Measurements from ENCODE around the gene TPM2. TPM values are rescaled to one million over a fixed set of nuclear protein-coding genes. Genes with fewer than 3 reads are reported as not detected.

The TPM2 gene
- total and polyA plus RNA-seq, 9 of the 15 experiments (the other 6 are each of a cell fraction or from before 2014, with no cell fraction given), result 0.28 to 16.1 (median 4.5) TPM

GRCh38 chr9:35658137-35658967, 31.4 kb downstream of the TPM2 start, which contains the start of gene CCDC107 (continued):
- TF ChIP-seq PATZ1 (CRISPR knock-in tag; IDR thresholded peaks at IDR 0.05; ENCODE audit: borderline replicate concordance), result no peak
- no peak for TF ChIP-seq BRF1 (IDR thresholded peaks at IDR 0.05; ENCODE audit: borderline replicate concordance, extremely low read depth, insufficient read length)
- TF ChIP-seq ZNF778 (CRISPR knock-in tag; IDR thresholded peaks at IDR 0.05), result no peak
- no peak for TF ChIP-seq U2AF2 (optimal IDR thresholded peaks at IDR 0.05; ENCODE audit: low read depth, low read length)
- TF ChIP-seq ZNF318 (IDR thresholded peaks at IDR 0.05; ENCODE audit: borderline replicate concordance in 1 of 2, low read depth in 1 of 2), result no peak
- TF ChIP-seq ZNF592 (IDR thresholded peaks at IDR 0.05), result 0 out of 2 replicates have a peak, but pooled peaks have one; percentile 6
- no peak for TF ChIP-seq NFATC3 (IDR thresholded peaks at IDR 0.05)
- TF ChIP-seq TCFL5 (CRISPR knock-in tag; conservative IDR thresholded peaks at IDR 0.05), result no peak
- no peak for TF ChIP-seq RCOR1 (IDR thresholded peaks at IDR 0.05; ENCODE audit: borderline replicate concordance in 1 of 2, low read depth in 2 of 2, low read length in 2 of 2)
- TF ChIP-seq POLR2A (conservative IDR thresholded peaks at IDR 0.05), result peak; percentile 70
